Brain microvascular endothelial cell (primary cell): ENCODE measurements around the gene RBM12.

Experiments
- DNase-seq: peaks from one replicate; pipeline ENCODE4 v3.0.0-alpha.2; 2020
- H3K27ac ChIP-seq: fragments of 250-450 bp; sonication (Bioruptor Pico); 2 replicates; pipeline ENCODE4 v1.5.1; 2020; ENCODE audit warnings: mild to moderate bottlenecking, moderate library complexity
- H3K27me3 ChIP-seq: fragments of 250-450 bp; sonication (Bioruptor Pico); replicated peaks from 2 replicates; pipeline ENCODE4 v1.5.1; 2020; ENCODE audit warnings: mild to moderate bottlenecking
- H3K36me3 ChIP-seq: fragments of 250-450 bp; sonication (Bioruptor Pico); replicated peaks from 2 replicates; pipeline ENCODE4 v1.5.1; 2020; ENCODE audit warnings: mild to moderate bottlenecking
- H3K4me3 ChIP-seq: 2 replicates; pipeline ENCODE4 v1.5.1; 2011; ENCODE audit warnings: low read depth, mild to moderate bottlenecking, control low read depth, low read length, moderate library complexity
- in situ Hi-C: cut with HindIII; loops from 2 replicates; pipeline ENCODE4 v1.10.0; 2017; ENCODE audit warnings: low sequenced_read_pairs, low pct_ligation_motif_present
- TF ChIP-seq, protein P1 (sequence below): IDR thresholded peaks from 2 replicates; pipeline ENCODE4 v1.5.1; 2011; ENCODE audit warnings: low read depth, mild to moderate bottlenecking, moderate library complexity, low read length, control low read depth, inconsistent platforms; ENCODE audit errors: missing control alignments

RBM12 gene

DNA sequence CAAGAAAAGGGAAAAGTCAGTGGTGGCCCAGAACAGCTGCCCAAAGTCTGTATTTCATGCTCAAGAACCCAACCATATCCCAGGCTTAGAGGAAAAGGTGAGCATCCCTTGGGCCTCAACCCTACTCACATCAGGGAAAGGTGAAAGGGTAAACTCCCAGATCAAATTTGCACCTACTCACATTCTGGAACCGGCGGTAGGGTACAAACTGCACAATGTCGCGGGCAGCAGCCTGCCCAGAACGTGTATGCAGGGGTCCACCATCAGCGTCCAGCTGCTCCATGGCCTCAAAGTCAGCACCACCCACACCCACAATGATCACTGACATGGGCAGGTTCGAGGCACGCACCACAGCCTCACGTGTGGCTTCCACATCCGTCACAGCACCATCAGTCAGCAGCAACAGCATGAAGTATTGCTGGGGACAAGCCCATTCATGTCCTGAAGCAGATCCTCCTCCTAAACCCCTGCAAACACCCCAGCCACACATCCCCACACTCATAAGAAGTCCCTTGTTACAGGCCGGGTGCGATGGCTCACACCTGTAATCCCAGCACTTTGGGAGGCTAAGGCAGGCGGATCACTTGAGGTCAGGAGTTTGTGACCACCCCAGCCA, 38.2 kb downstream of the RBM12 start:
- H3K27me3 ChIP-seq: no peaks in the 10 kb centered on the region
- H3K27ac ChIP-seq: no peak overlapping the region
- in situ Hi-C loops: no loop called here
- DNase-seq: no peak
- H3K36me3 ChIP-seq: peaks cover 54% of the 10 kb centered on the region
- H3K4me3 ChIP-seq: no peak overlapping the region
- TF ChIP-seq, protein P1, sequence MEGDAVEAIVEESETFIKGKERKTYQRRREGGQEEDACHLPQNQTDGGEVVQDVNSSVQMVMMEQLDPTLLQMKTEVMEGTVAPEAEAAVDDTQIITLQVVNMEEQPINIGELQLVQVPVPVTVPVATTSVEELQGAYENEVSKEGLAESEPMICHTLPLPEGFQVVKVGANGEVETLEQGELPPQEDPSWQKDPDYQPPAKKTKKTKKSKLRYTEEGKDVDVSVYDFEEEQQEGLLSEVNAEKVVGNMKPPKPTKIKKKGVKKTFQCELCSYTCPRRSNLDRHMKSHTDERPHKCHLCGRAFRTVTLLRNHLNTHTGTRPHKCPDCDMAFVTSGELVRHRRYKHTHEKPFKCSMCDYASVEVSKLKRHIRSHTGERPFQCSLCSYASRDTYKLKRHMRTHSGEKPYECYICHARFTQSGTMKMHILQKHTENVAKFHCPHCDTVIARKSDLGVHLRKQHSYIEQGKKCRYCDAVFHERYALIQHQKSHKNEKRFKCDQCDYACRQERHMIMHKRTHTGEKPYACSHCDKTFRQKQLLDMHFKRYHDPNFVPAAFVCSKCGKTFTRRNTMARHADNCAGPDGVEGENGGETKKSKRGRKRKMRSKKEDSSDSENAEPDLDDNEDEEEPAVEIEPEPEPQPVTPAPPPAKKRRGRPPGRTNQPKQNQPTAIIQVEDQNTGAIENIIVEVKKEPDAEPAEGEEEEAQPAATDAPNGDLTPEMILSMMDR: no peak

DNA sequence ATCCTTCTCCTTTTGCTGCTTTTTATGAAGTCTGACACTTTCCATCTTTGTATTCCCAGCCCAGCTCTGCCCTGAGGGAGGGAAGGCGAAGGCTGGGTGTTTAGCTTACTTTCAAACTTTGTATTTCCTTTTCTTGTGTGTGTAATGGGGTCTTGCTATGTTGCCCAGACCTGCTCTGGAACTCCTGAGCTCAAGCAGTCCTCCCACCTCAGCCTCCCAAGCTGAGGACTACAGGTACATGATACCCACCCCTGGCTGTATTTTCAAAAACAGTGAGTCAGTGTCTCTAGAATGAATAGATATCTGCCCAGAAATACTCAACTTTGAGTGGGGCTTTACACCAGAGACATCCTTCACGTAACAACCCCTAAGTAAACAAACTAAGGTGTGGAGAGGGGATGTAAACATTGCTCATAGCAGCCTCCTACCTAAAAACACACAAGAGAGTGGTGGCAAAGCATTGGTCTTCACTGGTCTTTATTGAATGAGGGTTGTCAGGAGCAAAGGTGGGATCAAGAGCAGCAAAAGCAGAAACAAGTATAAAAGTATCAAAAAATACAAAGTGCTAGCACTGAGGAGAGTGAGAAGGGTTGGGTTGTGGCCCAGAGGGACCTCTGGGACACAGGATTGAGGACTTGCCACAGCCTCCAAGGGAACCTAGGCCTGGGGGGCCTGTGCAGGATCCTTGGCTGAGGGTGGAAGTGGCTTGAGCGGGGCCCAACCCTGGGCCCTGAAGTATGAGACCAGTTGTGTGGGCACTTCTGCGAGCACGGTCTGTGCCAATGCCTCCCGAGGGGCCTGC, 38.9 kb downstream of the RBM12 start:
- Histone ChIP-seq H3K36me3 (peaks cover 51% of the 10 kb centered on the region), H3K27ac (no peak overlapping the region), H3K4me3 (no peak overlapping the region), H3K27me3 (no peaks in the 10 kb centered on the region)
- in situ Hi-C loops: no loop called here
- no peak for DNase-seq
- TF ChIP-seq, protein P1: no peak

DNA sequence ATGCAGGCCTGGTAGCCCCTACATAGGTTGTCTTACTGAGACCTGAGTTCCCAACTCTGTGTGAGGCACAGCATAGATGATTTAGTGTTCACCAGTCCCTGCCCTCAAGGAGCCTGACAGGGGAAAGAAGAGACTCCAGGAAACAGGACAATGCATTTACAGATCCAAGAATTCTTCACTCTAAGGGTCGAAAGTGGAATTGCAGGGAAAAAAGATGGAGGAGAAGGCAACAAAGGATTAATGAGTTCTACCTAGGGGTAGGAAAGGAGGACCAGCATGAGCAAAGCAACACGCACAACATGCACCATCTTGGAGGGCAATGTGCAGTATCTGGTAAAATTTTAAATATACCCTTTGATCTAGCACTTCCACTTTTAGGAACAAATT, 43.1 kb downstream of the RBM12 start:
- in situ Hi-C loops: no loop called here
- no peak overlapping the region for H3K4me3 ChIP-seq
- no peak for DNase-seq
- H3K27me3 ChIP-seq: no peaks in the 10 kb centered on the region
- TF ChIP-seq, protein P1: peak; percentile 11
- H3K36me3 ChIP-seq: peaks cover 23% of the 10 kb centered on the region
- no peak overlapping the region for H3K27ac ChIP-seq

DNA sequence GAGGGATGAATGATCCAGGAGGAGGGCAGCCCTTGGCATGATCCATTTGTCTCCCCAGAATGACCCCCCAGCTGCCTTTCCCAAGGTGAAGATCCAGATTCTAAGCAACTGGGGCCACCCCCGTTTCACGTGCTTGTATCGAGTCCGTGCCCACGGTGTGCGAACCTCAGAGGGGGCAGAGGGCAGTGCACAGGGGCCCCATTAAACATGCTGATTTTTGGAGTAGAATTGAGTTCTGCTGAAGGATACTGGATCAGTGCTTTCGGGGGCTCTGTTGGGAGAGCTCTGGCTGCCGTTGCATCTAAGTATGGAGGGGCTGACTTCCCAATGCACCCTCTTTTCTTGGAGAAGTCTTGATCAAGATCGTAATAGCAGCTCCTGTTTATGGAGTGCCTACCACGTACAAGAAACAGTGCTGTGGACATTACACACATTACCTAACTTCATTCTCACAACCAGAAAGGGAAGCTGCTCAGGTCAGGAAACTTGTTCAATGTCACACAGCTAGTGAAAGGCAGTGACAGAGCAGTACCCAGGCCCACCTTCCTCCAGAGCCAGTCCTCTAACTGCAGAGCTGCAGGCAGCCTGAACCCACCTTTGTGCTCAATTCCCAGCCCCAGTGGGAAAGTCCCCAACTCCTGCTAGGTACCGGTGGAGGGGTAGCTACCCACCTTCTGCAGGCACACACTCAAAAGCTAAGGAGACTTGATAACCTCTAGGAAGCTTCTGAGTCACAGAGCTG, 43.7 kb downstream of the RBM12 start:
- no peak for DNase-seq
- peaks cover 19% of the 10 kb centered on the region for H3K36me3 ChIP-seq
- in situ Hi-C loops: no loop called here
- H3K27ac ChIP-seq: no peak overlapping the region
- no peak overlapping the region for H3K4me3 ChIP-seq
- TF ChIP-seq, protein P1: no peak
- no peaks in the 10 kb centered on the region for H3K27me3 ChIP-seq

DNA sequence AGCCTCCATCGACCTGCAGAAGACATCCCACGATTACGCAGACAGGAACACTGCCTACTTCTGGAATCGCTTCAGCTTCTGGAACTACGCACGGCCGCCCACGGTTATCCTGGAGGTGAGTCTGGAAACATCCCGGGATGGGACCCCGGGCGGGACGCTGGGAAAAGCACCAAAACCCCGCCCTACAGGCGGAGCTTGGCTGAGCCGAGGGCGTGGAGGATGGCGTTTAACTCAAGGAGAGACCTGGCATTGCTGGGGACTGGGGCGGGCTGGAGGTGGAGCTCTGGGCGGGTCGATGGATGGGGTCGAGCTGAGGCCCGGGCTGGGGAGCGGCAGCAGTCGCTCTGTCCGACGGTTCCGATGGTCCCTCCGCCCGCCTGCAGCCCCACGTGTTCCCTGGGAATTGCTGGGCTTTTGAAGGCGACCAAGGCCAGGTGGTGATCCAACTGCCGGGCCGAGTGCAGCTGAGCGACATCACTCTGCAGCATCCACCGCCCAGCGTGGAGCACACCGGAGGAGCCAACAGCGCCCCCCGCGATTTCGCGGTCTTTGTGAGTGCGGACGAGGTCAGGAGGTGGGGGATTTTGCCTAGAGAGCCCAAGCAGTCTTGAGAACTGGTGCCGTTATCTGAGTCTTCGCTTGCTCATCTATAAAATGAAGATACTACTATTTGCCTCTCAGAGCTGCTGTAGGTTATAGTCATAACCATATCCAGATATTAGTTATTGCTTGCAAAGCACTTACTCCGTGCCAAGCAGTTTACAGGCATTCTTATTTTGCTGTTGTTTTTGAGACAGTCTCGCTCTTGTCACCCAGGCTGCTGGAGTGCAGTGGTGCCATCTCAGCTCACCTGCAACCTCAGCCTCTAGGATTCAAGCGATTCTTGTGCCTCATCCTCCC, 45.3 kb downstream of the RBM12 start:
- H3K36me3 ChIP-seq: peaks cover 5% of the 10 kb centered on the region
- peak overlapping the region; percentile 14 for H3K27ac ChIP-seq
- TF ChIP-seq, protein P1: peak; percentile 67
- no peaks in the 10 kb centered on the region for H3K27me3 ChIP-seq
- peak overlapping the region; percentile 61 for H3K4me3 ChIP-seq
- in situ Hi-C loops: no loop called here
- peak; percentile 72 for DNase-seq
